ENCODE measurements around the gene BMI1. TPM values are rescaled to one million over a fixed set of nuclear protein-coding genes. Genes with fewer than 3 reads are reported as not detected.
A peak's percentile ranks its signal among the peaks of the same experiment; 100 is the strongest.

BMI1 gene
- total RNA-seq, 1 donor from 2014 or later, result 33.3 TPM

DNA sequence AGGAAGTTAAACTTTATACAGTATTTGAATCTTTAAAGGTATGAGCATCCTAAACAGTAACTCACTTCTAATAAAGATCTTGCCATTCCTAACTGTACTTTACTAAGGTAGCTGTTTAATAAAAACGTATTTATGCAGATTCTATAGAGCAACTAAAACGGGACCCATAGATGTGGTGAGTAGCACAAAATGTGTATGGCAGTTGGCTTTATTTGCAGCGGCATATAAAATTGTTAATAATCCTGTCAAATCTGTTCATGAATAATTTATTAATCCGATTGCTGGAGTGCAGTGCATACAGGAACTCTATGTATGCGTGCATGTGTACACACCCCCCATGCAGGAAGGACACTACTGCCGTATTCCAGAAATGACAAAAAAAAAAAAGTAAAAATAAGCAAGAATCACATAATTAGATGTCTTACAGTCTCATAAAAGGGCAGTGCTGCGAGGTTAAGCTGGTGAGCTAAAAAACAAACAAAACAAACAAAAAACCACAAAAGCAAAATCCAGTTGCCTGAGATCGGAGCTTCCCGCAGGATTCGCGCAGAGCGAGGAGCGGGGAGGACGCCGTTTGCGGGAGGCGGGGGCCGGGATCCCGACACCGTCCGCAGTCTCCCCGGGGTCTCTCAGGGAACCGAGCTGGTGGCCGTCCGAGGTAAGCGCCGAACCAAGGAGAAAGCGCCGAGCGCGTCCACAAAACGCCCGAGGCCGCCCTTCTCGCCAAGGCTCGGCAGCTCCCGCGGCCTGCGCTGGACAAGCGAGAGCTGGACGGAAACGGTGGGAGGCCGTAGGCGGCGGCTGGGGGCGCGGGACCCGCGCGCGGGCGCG is 5.2 kb upstream of the BMI1 start:
- no peaks in the 10 kb centered on the region for H3K9me3 ChIP-seq (replicated peaks)
- intact Hi-C loops (cut with micrococcal nuclease), result loop anchor here (10.0 kb wide), 1 partner anchor 311 kb away; the partner anchor contains the start of gene DNAJC1
- no peaks in the 10 kb centered on the region for H3K36me3 ChIP-seq
- TF ChIP-seq, protein P1, sequence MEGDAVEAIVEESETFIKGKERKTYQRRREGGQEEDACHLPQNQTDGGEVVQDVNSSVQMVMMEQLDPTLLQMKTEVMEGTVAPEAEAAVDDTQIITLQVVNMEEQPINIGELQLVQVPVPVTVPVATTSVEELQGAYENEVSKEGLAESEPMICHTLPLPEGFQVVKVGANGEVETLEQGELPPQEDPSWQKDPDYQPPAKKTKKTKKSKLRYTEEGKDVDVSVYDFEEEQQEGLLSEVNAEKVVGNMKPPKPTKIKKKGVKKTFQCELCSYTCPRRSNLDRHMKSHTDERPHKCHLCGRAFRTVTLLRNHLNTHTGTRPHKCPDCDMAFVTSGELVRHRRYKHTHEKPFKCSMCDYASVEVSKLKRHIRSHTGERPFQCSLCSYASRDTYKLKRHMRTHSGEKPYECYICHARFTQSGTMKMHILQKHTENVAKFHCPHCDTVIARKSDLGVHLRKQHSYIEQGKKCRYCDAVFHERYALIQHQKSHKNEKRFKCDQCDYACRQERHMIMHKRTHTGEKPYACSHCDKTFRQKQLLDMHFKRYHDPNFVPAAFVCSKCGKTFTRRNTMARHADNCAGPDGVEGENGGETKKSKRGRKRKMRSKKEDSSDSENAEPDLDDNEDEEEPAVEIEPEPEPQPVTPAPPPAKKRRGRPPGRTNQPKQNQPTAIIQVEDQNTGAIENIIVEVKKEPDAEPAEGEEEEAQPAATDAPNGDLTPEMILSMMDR (IDR thresholded peaks at IDR 0.05; ENCODE audit: borderline replicate concordance), result no peak
- peaks cover 51% of the 10 kb centered on the region for H3K4me1 ChIP-seq
- H3K4me3 ChIP-seq, result peak overlapping the region; percentile 85
- DNase-seq, result no peak
- H3K27me3 ChIP-seq (ENCODE audit: low read depth), result no peaks in the 10 kb centered on the region
- H3K27ac ChIP-seq (replicated peaks), result peak overlapping the region; percentile 97

- intact Hi-C loops (cut with micrococcal nuclease), result loop anchor here (10.0 kb wide), 1 partner anchor 312 kb away; the partner anchor contains the start of gene DNAJC1
- TF ChIP-seq, protein P1 (IDR thresholded peaks at IDR 0.05; ENCODE audit: borderline replicate concordance), result no peak
- Histone ChIP-seq H3K4me1 (peaks cover 55% of the 10 kb centered on the region), H3K27ac (replicated peaks) (peak within 1 kb of the TSS; percentile 97), H3K36me3 (no peaks in the 10 kb centered on the region), H3K9me3 (replicated peaks) (no peaks in the 10 kb centered on the region), H3K4me3 (peak within 1 kb of the TSS; percentile 85), H3K27me3 (ENCODE audit: low read depth) (no peaks in the 10 kb centered on the region)
- peak; percentile 90 for DNase-seq
These were observed 4.4 kb upstream of the BMI1 start, which contains the start of gene COMMD3 for GRCh38 chr10:22316286-22317075. Gene COMMD3, plus strand, starts transcription at chr10:22316388. Its CDS starts 30 bp downstream, at chr10:22316418.

DNA sequence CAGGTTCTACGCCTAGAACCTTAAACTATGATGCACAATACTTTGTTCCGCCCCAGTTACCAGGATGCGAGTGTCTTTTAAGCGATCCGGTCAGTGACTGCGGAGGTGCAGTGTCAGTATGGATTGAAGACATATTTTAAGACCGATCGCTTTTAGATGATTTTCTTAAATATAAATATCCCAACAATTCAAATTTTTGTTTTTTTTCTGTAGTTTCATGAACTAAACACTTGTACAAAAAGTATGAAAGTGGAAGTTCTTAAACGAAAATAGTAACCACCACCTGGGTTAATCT is 3.9 kb upstream of the BMI1 start:
- Histone ChIP-seq H3K36me3 (no peaks in the 10 kb centered on the region), H3K4me1 (peaks cover 56% of the 10 kb centered on the region), H3K9me3 (replicated peaks) (no peaks in the 10 kb centered on the region), H3K4me3 (peak overlapping the region; percentile 85), H3K27me3 (ENCODE audit: low read depth) (peaks cover under 1% of the 10 kb centered on the region), H3K27ac (replicated peaks) (peak overlapping the region; percentile 97)
- TF ChIP-seq, protein P1 (IDR thresholded peaks at IDR 0.05; ENCODE audit: borderline replicate concordance), result no peak
- no peak for DNase-seq
- intact Hi-C loops (cut with micrococcal nuclease), result loop anchor here (10.0 kb wide), 1 partner anchor 312 kb away; the partner anchor contains the start of gene DNAJC1

- H3K9me3 ChIP-seq (replicated peaks), result no peaks in the 10 kb centered on the region
- peaks cover 10% of the 10 kb centered on the region for H3K27me3 ChIP-seq (ENCODE audit: low read depth)
- no peak overlapping the region for H3K27ac ChIP-seq (replicated peaks)
- TF ChIP-seq, protein P1 (IDR thresholded peaks at IDR 0.05; ENCODE audit: borderline replicate concordance), result no peak
- intact Hi-C loops (cut with micrococcal nuclease), result loop anchor here (10.0 kb wide), 1 partner anchor 313 kb away; the partner anchor contains the start of gene DNAJC1
- no peak overlapping the region for H3K4me3 ChIP-seq
- H3K36me3 ChIP-seq, result no peaks in the 10 kb centered on the region
- no peak for DNase-seq
- H3K4me1 ChIP-seq, result peaks cover 65% of the 10 kb centered on the region
These were observed 2.9 kb upstream of the BMI1 start for GRCh38 chr10:22317771-22318565.

- no peak for DNase-seq
- no peak overlapping the region for H3K27ac ChIP-seq (replicated peaks)
- H3K9me3 ChIP-seq (replicated peaks), result no peaks in the 10 kb centered on the region
- TF ChIP-seq, protein P1 (IDR thresholded peaks at IDR 0.05; ENCODE audit: borderline replicate concordance), result no peak
- peaks cover 18% of the 10 kb centered on the region for H3K27me3 ChIP-seq (ENCODE audit: low read depth)
- peaks cover 73% of the 10 kb centered on the region for H3K4me1 ChIP-seq
- intact Hi-C loops (cut with micrococcal nuclease), result loop anchor here (10.0 kb wide), 1 partner anchor 314 kb away; the partner anchor contains the start of gene DNAJC1
- H3K4me3 ChIP-seq, result no peak overlapping the region
- H3K36me3 ChIP-seq, result no peaks in the 10 kb centered on the region
These were observed 2.1 kb upstream of the BMI1 start for GRCh38 chr10:22318772-22319171.

All from left ventricle myocardium inferior (tissue), 1 donor.